Measurements from ENCODE around the gene OTOP3.

DNA sequence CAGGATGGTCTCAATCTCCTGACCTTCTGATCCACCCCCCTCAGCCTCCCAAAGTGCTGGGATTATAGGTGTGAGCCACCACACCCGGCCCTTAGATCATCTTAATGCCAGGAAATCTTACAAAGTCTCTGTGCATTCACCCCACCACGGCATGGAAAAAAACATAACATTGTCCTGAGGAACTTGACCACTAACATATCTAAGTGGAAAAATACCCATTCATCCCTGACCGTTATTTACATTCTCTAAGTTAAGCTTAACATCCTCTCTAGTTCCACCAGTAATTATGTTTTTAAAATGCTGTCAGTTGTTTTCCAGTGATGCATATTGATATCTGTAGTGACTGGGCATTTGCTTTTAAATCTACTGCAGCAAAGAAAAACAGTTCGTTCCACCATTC lies 40.2 kb downstream of the OTOP3 start:
- TF ChIP-seq, protein P1, sequence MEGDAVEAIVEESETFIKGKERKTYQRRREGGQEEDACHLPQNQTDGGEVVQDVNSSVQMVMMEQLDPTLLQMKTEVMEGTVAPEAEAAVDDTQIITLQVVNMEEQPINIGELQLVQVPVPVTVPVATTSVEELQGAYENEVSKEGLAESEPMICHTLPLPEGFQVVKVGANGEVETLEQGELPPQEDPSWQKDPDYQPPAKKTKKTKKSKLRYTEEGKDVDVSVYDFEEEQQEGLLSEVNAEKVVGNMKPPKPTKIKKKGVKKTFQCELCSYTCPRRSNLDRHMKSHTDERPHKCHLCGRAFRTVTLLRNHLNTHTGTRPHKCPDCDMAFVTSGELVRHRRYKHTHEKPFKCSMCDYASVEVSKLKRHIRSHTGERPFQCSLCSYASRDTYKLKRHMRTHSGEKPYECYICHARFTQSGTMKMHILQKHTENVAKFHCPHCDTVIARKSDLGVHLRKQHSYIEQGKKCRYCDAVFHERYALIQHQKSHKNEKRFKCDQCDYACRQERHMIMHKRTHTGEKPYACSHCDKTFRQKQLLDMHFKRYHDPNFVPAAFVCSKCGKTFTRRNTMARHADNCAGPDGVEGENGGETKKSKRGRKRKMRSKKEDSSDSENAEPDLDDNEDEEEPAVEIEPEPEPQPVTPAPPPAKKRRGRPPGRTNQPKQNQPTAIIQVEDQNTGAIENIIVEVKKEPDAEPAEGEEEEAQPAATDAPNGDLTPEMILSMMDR (IDR thresholded peaks at IDR 0.05) = no peak
- TF ChIP-seq POLR2A (IDR thresholded peaks at IDR 0.05) = no peak
- no peak for TF ChIP-seq EP300 (IDR thresholded peaks at IDR 0.05)
- TF ChIP-seq POLR2AphosphoS5 (IDR thresholded peaks at IDR 0.05) = no peak
